Stomach (tissue), 4 donors: ENCODE data around the gene RBM39.

Experiments
- CTCF ChIP-seq, 7 experiments: fragments of 450-650 bp in 4 of 7; fragments of 200-600 bp in 3 of 7; sonication (generic) in 3 of 7; IDR thresholded peaks; one replicate each; pipeline ENCODE4 v1.5.1; 2016 to 2019; ENCODE audit warnings: antibody characterized with exemption in 7 of 7, control low read depth in 2 of 7, mild to moderate bottlenecking in 1 of 7
- EP300 ChIP-seq: sonication (generic); formaldehyde crosslinking; IDR thresholded peaks from one replicate; pipeline ENCODE4 v1.6.1; 2017; ENCODE audit warnings: antibody characterized with exemption
- POLR2A ChIP-seq, 4 donors: fragments of 450-650 bp; IDR thresholded peaks; one replicate each; pipeline ENCODE4 v1.6.1; 2016; ENCODE audit warnings: antibody characterized with exemption in 4 of 4, control low read depth in 2 of 4, mild to moderate bottlenecking in 1 of 4, moderate library complexity in 1 of 4
- POLR2AphosphoS5 ChIP-seq, 3 donors: sonication (generic); formaldehyde crosslinking; IDR thresholded peaks; one replicate each; pipeline ENCODE4 v1.6.1; 2016; ENCODE audit warnings: antibody characterized with exemption in 3 of 3

- TF ChIP-seq POLR2AphosphoS5 (IDR thresholded peaks at IDR 0.05) (no peak), CTCF (IDR thresholded peaks at IDR 0.05) (no peak), POLR2A (IDR thresholded peaks at IDR 0.05) (no peak), EP300 (no peak)
Measured at GRCh38 chr20:35709259-35709658, 32.8 kb downstream of the RBM39 start.
